Endothelial cell of umbilical vein (primary cell): ENCODE results near the gene FAM50A. TPM values are rescaled to one million over a fixed set of nuclear protein-coding genes. Genes with fewer than 3 reads are reported as not detected.

Experiments used
- BruUV-seq: library from RNA; stranded (reverse); fragments of 400-500 nt; replicated peaks from 2 replicates; lab custom pipeline; 2021; lab: Mats Ljungman, UMichigan
- CTCF ChIA-PET: fragments of 300-600, 350-600 bp; sonication (Branson Sonifier 250); formaldehyde crosslinking; loops from one replicate; lab custom pipeline; 2021; ENCODE audit warnings: antibody characterized with exemption, inconsistent platforms; lab: Charles Lee
- POLR2A ChIA-PET: fragments of 300-600, 350-600 bp; sonication (Branson Sonifier 250); formaldehyde crosslinking; loops from one replicate; lab custom pipeline; 2021; ENCODE audit warnings: antibody characterized with exemption, inconsistent platforms; lab: Charles Lee
- DNase-seq: peaks from one replicate; pipeline ENCODE4 v3.0.0-alpha.2; 2011; ENCODE audit warnings: low read depth, low spot score
- FAIRE-seq: peaks from 2 replicates; lab custom pipeline; 2011; peaks lifted over from hg19 to GRCh38; lab: Jason Lieb, UNC
- H2AFZ ChIP-seq: 2 replicates; pipeline ENCODE4 v1.6.0; 2012; ENCODE audit warnings: low read depth, low read length, control low read depth, inconsistent platforms
- H3K27ac ChIP-seq: 2 replicates; pipeline ENCODE4 v1.5.1; 2011; ENCODE audit warnings: low read depth, mild to moderate bottlenecking, control low read depth, low read length, moderate library complexity; ENCODE audit not compliant: insufficient read depth
- H3K27me3 ChIP-seq, 2 experiments: 2 replicates each; pipeline versions ENCODE4 v1.6.0 to v1.6.1; 2011; ENCODE audit warnings: low read length in 2 of 2, mixed read lengths in 1 of 2; ENCODE audit not compliant: control insufficient read depth in 2 of 2, insufficient read depth in 2 of 2
- H3K36me3 ChIP-seq, 2 experiments: 2 replicates in 1 of 2; 3 replicates in 1 of 2; pipeline ENCODE4 v1.5.1; 2011; ENCODE audit warnings: low read length in 2 of 2, mild to moderate bottlenecking in 1 of 2, moderate library complexity in 1 of 2; ENCODE audit not compliant: control insufficient read depth in 2 of 2, insufficient read depth in 2 of 2; ENCODE audit errors: extremely low read depth in 1 of 2
- H3K4me1 ChIP-seq: 3 replicates; pipeline ENCODE4 v1.5.1; 2011; ENCODE audit warnings: mild to moderate bottlenecking, low read length; ENCODE audit not compliant: control insufficient read depth, insufficient read depth; ENCODE audit errors: extremely low read depth
- H3K4me2 ChIP-seq: 2 replicates; pipeline ENCODE4 v1.6.1; 2011; ENCODE audit warnings: low read length, control low read depth, mixed read lengths; ENCODE audit not compliant: insufficient read depth
- H3K4me3 ChIP-seq, 3 experiments: fragments of 200-600 bp in 1 of 3; sonication (generic), shearing (Covaris generic) in 1 of 3; replicated peaks in 1 of 3; 2 replicates each; pipeline ENCODE4 v1.5.1; 2011 to 2016; ENCODE audit warnings: control low read depth in 3 of 3, low read length in 3 of 3, mild to moderate bottlenecking in 2 of 3, inconsistent platforms in 1 of 3, low read depth in 1 of 3, moderate library complexity in 1 of 3; ENCODE audit not compliant: insufficient read depth in 1 of 3
- H3K79me2 ChIP-seq: 2 replicates; pipeline ENCODE4 v1.6.0; 2012; ENCODE audit warnings: low read length, inconsistent platforms; ENCODE audit not compliant: control insufficient read depth, insufficient read depth
- H3K9ac ChIP-seq: replicated peaks from 2 replicates; pipeline ENCODE3; 2011; ENCODE audit warnings: low read length, control low read depth; ENCODE audit not compliant: insufficient read depth; ENCODE audit errors: extremely low read depth
- H3K9me1 ChIP-seq: replicated peaks from 3 replicates; pipeline ENCODE4 v1.6.0; 2011; ENCODE audit warnings: mild to moderate bottlenecking, low read length; ENCODE audit not compliant: control insufficient read depth, insufficient read depth; ENCODE audit errors: extremely low read depth
- H3K9me3 ChIP-seq: replicated peaks from 2 replicates; pipeline ENCODE4 v1.5.1; 2012; ENCODE audit warnings: low read length, inconsistent platforms; ENCODE audit not compliant: control insufficient read depth, insufficient read depth
- H4K20me1 ChIP-seq: replicated peaks from 2 replicates; pipeline ENCODE3; 2011; ENCODE audit warnings: mild to moderate bottlenecking, low read length; ENCODE audit not compliant: control insufficient read depth, insufficient read depth; ENCODE audit errors: extremely low read depth
- FOS ChIP-seq: IDR thresholded peaks from 2 replicates; pipeline ENCODE4 v1.6.1; 2011; ENCODE audit warnings: mild to moderate bottlenecking, low read length, moderate library complexity, borderline replicate concordance; ENCODE audit not compliant: insufficient read depth
- POLR2A ChIP-seq: IDR thresholded peaks from 2 replicates; pipeline ENCODE4 v1.6.1; 2012; ENCODE audit warnings: low read depth, mild to moderate bottlenecking, control low read depth, low read length
- POLR2AphosphoS5 ChIP-seq: IDR thresholded peaks from 2 replicates; pipeline ENCODE4 v1.6.1; 2012; ENCODE audit warnings: low read depth, mild to moderate bottlenecking, control low read depth, low read length, moderate library complexity; ENCODE audit not compliant: insufficient read depth
- dilution Hi-C: fragments of 300-500 bp; cut with MboI; formaldehyde crosslinking; loops from one replicate; pipeline ENCODE4 v1.15.0; 2019; ENCODE audit warnings: low sequenced_read_pairs; ENCODE audit not compliant: extremely low pct_ligation_motif_present
- intact Hi-C: fragments of 100-400 bp; cut with micrococcal nuclease; formaldehyde crosslinking; loops from one replicate; pipeline ENCODE4 v1.10.0; 2022
- polyA plus RNA-seq, 4 experiments: library from polyadenylated mRNA; depleted of rRNA in 3 of 4; stranded (reverse) in 3 of 4; unstranded in 1 of 4; fragments of >200 nt; gene quantifications; 2 replicates each; pipeline versions ENCODE4 v1.2.1 to v1.2.3, GENCODE V29; 2011 to 2012; ENCODE audit warnings: missing spikeins in 1 of 4
- total RNA-seq: library from RNA; stranded (reverse); gene quantifications from 2 replicates; pipeline ENCODE4 v1.2.3, GENCODE V29; 2021

Gene FAM50A
- total and polyA plus RNA-seq, 2 donors (not counting 3 experiments of a cell fraction or from before 2014, with no cell fraction given), result 75.9 to 123 TPM

- H3K4me3 ChIP-seq, result peak within 1 kb of the TSS; percentile 73 to 81 (median 76)
- CTCF ChIA-PET, result interaction anchor here (1.1 to 2.9 kb wide), 3 partner anchors 14 to 85 kb away, joined by 3 to 8 read pairs (median 4); no protein-coding TSS in a partner anchor
- peak within 1 kb of the TSS; percentile 66 for H2AFZ ChIP-seq
- peaks cover 0 to 5% of the 10 kb centered on the region in 2 experiments for H3K36me3 ChIP-seq
- no peaks in the 10 kb centered on the region for H3K9me1 ChIP-seq
- H3K4me2 ChIP-seq, result peak within 1 kb of the TSS; percentile 70
- H3K9me3 ChIP-seq, result no peaks in the 10 kb centered on the region
- POLR2A ChIA-PET, result interaction anchor here (0.7 to 1.4 kb wide), 3 partner anchors 12 to 61 kb away, joined by 3 to 4 read pairs (median 3); partner anchors contain the start of gene SLC10A3
- peaks cover 7% of the 10 kb centered on the region for H3K4me1 ChIP-seq
- H3K9ac ChIP-seq, result peak within 1 kb of the TSS; percentile 57
- BruUV-seq, result TSS peak; percentile 9
- H3K79me2 ChIP-seq, result peaks cover 25% of the 10 kb centered on the region
- H4K20me1 ChIP-seq, result no peaks in the 10 kb centered on the region
- DNase-seq, result no peak
- dilution Hi-C loops (no loop called here), intact Hi-C loops (loop anchor here (2.0 kb wide), 1 partner anchor 20 kb away; the partner anchor contains the start of gene LAGE3)
- FAIRE-seq, result no peak
- no peaks in the 10 kb centered on the region for H3K27me3 ChIP-seq
- TF ChIP-seq POLR2A (peak; percentile 72), FOS (no peak), POLR2AphosphoS5 (peak; percentile 77)
- no peak within 1 kb of the TSS for H3K27ac ChIP-seq
These were observed 14.4 kb downstream of the FAM50A start, which contains the start of gene PLXNA3 for GRCh38 chrX:154458116-154458953. Gene PLXNA3, plus strand, starts transcription at chrX:154458281. Its CDS starts 1,903 bp downstream, at chrX:154460184.
